ENCODE measurements around the gene ODAD4.

DNA sequence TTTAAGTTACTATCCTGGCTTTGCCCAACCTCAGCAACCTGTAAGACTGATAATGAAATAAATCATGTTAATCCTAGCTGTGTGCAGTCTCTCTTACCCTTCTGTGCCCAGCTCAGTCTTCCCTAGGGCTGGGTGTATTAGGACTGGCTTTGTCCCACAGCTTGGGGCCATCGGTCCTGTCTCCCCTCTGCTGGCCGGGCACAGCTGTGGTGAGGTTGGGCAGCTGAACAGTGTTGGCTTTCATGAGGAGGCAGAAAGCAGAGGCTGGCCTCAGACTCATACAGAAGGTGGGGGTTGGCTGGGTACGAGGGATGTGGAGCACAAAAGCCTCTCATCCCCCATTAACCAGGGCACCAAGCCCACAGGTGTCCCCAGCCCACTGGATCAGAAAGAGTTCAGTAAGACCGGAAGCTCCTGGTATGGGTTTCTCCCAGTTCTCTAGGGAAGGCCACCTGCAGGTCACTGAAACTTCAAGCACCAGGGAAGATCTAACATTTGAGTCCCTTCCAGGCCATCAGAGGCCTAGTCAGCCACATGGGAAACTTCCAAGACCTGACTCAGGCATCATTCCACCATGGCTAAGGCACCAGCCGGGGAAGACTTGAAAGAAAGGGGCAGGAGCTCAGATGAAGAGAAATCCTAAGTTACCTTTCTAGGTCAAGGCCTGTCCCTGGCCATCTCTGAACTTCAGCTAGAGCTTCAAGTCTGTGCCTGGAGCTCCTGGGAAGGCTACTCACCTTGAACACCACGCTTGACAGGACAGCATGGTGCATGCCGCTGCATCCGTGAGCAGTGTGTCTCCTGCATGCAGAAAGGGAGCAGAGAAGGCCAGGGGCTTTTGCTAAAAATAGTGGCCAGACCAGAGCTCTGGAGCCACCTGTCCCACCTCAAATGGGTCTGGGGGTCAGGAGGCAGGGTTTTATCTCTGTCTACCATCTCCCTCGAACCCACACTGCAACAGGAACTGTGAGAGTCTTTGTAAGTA lies 45.0 kb downstream of the ODAD4 start:
- TF ChIP-seq, protein P1, sequence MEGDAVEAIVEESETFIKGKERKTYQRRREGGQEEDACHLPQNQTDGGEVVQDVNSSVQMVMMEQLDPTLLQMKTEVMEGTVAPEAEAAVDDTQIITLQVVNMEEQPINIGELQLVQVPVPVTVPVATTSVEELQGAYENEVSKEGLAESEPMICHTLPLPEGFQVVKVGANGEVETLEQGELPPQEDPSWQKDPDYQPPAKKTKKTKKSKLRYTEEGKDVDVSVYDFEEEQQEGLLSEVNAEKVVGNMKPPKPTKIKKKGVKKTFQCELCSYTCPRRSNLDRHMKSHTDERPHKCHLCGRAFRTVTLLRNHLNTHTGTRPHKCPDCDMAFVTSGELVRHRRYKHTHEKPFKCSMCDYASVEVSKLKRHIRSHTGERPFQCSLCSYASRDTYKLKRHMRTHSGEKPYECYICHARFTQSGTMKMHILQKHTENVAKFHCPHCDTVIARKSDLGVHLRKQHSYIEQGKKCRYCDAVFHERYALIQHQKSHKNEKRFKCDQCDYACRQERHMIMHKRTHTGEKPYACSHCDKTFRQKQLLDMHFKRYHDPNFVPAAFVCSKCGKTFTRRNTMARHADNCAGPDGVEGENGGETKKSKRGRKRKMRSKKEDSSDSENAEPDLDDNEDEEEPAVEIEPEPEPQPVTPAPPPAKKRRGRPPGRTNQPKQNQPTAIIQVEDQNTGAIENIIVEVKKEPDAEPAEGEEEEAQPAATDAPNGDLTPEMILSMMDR (conservative IDR thresholded peaks at IDR 0.05; ENCODE audit: low read depth, low read length): no peak
- TF ChIP-seq EZH2phosphoT487 (IDR thresholded peaks at IDR 0.05; ENCODE audit: borderline replicate concordance, low read length): no peak
